GM18508 (cell line): ENCODE measurements around the gene CDC42EP2.

Experiments
- ATAC-seq: cut with Tn5 transposase; IDR thresholded peaks from one replicate; pipeline ENCODE4 v1.9.1; 2021; ENCODE audit warnings: moderate number of reproducible peaks; ENCODE audit not compliant: insufficient read depth, unreplicated experiment

The CDC42EP2 gene

GRCh38 chr11:65354265-65355012, 39.8 kb downstream of the CDC42EP2 start, which contains the start of gene TIGD3:
Gene TIGD3 (plus strand): TSS chr11:65354751. CDS start chr11:65355809, 1,058 bp downstream.
- ATAC-seq: no peak

- no peak for ATAC-seq
These were observed 40.5 kb downstream of the CDC42EP2 start for GRCh38 chr11:65355013-65355775.

- ATAC-seq: no peak
These were observed 41.2 kb downstream of the CDC42EP2 start for GRCh38 chr11:65355776-65356393.

GRCh38 chr11:65356394-65356972, 41.8 kb downstream of the CDC42EP2 start:
- no peak for ATAC-seq

- ATAC-seq: no peak
These were observed 43.2 kb downstream of the CDC42EP2 start for GRCh38 chr11:65357856-65358356.

GRCh38 chr11:65362320-65362931, 47.8 kb downstream of the CDC42EP2 start:
- ATAC-seq: no peak

GRCh38 chr11:65362966-65363365, 48.3 kb downstream of the CDC42EP2 start:
- no peak for ATAC-seq

- no peak for ATAC-seq
These were observed 49.1 kb downstream of the CDC42EP2 start for GRCh38 chr11:65363770-65364169.

GRCh38 chr11:65366340-65366773, 51.7 kb downstream of the CDC42EP2 start:
- ATAC-seq: no peak

GRCh38 chr11:65370659-65371049, 56.0 kb downstream of the CDC42EP2 start:
- ATAC-seq: no peak
